Parathyroid adenoma (tissue), 2 donors: Measurements from ENCODE around the gene RGS5.

ENCODE experiments used
- H2AFZ ChIP-seq: fragments of 300-600 bp; sonication (generic); one replicate; pipeline ENCODE4 v1.7.0; 2017; ENCODE audit warnings: antibody characterized with exemption, mild to moderate bottlenecking
- H3K27ac ChIP-seq: fragments of 300-600 bp; sonication (generic); one replicate; pipeline ENCODE4 v1.7.0; 2017
- H3K27me3 ChIP-seq: fragments of 300-600 bp; sonication (generic); one replicate; pipeline ENCODE4 v1.7.0; 2017; ENCODE audit warnings: low read length; ENCODE audit not compliant: control insufficient read depth, insufficient read depth
- H3K36me3 ChIP-seq: fragments of 300-600 bp; sonication (generic); one replicate; pipeline ENCODE4 v1.7.0; 2017; ENCODE audit warnings: low read length; ENCODE audit not compliant: control insufficient read depth, insufficient read depth
- H3K4me1 ChIP-seq: fragments of 300-600 bp; sonication (generic); one replicate; pipeline ENCODE4 v1.7.0; 2017; ENCODE audit warnings: control low read depth
- H3K4me2 ChIP-seq: fragments of 300-600 bp; sonication (generic); one replicate; pipeline ENCODE4 v1.7.0; 2017; ENCODE audit warnings: low read length
- H3K4me3 ChIP-seq: fragments of 300-600 bp; sonication (generic); one replicate; pipeline ENCODE4 v1.7.0; 2017; ENCODE audit warnings: low read depth, low read length
- H3K79me2 ChIP-seq: fragments of 300-600 bp; sonication (generic); one replicate; pipeline ENCODE4 v1.7.0; 2017; ENCODE audit warnings: control low read depth
- H3K9ac ChIP-seq: fragments of 300-600 bp; sonication (generic); one replicate; pipeline ENCODE4 v1.7.0; 2017; ENCODE audit warnings: mild to moderate bottlenecking
- H3K9me3 ChIP-seq: fragments of 300-600 bp; sonication (generic); one replicate; pipeline ENCODE4 v1.7.0; 2017; ENCODE audit warnings: low read length; ENCODE audit not compliant: control insufficient read depth
- CTCF ChIP-seq: fragments of 300-600 bp; sonication (generic); IDR thresholded peaks from one replicate; pipeline ENCODE4 v1.7.0; 2017; ENCODE audit warnings: antibody characterized with exemption, mild to moderate bottlenecking
- donor health status: primary hyperparathyroidism.

The RGS5 gene

GRCh38 chr1:163120372-163120771, 82.3 kb downstream of the RGS5 start:
- Histone ChIP-seq H3K4me3 (no peak overlapping the region), H3K27ac (no peak overlapping the region), H3K4me1 (no peaks in the 10 kb centered on the region), H3K27me3 (no peaks in the 10 kb centered on the region), H3K9me3 (no peaks in the 10 kb centered on the region), H2AFZ (no peak overlapping the region), H3K4me2 (no peak overlapping the region), H3K79me2 (no peaks in the 10 kb centered on the region), H3K36me3 (no peaks in the 10 kb centered on the region), H3K9ac (no peak overlapping the region)
- no peak for TF ChIP-seq CTCF

GRCh38 chr1:163119707-163120106, 83.0 kb downstream of the RGS5 start:
- Histone ChIP-seq H3K79me2 (no peaks in the 10 kb centered on the region), H3K27me3 (no peaks in the 10 kb centered on the region), H3K4me2 (no peak overlapping the region), H3K9me3 (no peaks in the 10 kb centered on the region), H3K4me3 (no peak overlapping the region), H3K36me3 (no peaks in the 10 kb centered on the region), H3K4me1 (no peaks in the 10 kb centered on the region), H3K9ac (no peak overlapping the region), H3K27ac (no peak overlapping the region), H2AFZ (no peak overlapping the region)
- no peak for TF ChIP-seq CTCF

GRCh38 chr1:163115887-163116286, 86.8 kb downstream of the RGS5 start:
- Histone ChIP-seq H3K27me3 (no peaks in the 10 kb centered on the region), H2AFZ (no peak overlapping the region), H3K36me3 (no peaks in the 10 kb centered on the region), H3K4me1 (no peaks in the 10 kb centered on the region), H3K79me2 (no peaks in the 10 kb centered on the region), H3K9ac (no peak overlapping the region), H3K4me3 (no peak overlapping the region), H3K4me2 (no peak overlapping the region), H3K27ac (no peak overlapping the region), H3K9me3 (no peaks in the 10 kb centered on the region)
- no peak for TF ChIP-seq CTCF

GRCh38 chr1:163107655-163108054, 95.1 kb downstream of the RGS5 start:
- no peak for TF ChIP-seq CTCF
- no peaks in the 10 kb centered on the region for H3K9me3 ChIP-seq
- H3K4me1 ChIP-seq = no peaks in the 10 kb centered on the region
- no peaks in the 10 kb centered on the region for H3K36me3 ChIP-seq
- H2AFZ ChIP-seq = no peak overlapping the region
- no peak overlapping the region for H3K4me3 ChIP-seq
- H3K27ac ChIP-seq = no peak overlapping the region
- no peaks in the 10 kb centered on the region for H3K27me3 ChIP-seq
- no peak overlapping the region for H3K9ac ChIP-seq
- no peaks in the 10 kb centered on the region for H3K79me2 ChIP-seq
- no peak overlapping the region for H3K4me2 ChIP-seq

GRCh38 chr1:163106364-163106987, 96.2 kb downstream of the RGS5 start:
- no peaks in the 10 kb centered on the region for H3K79me2 ChIP-seq
- H3K9ac ChIP-seq = no peak overlapping the region
- TF ChIP-seq CTCF = no peak
- H3K9me3 ChIP-seq = no peaks in the 10 kb centered on the region
- H3K27ac ChIP-seq = no peak overlapping the region
- H3K27me3 ChIP-seq = no peaks in the 10 kb centered on the region
- no peak overlapping the region for H3K4me2 ChIP-seq
- no peaks in the 10 kb centered on the region for H3K36me3 ChIP-seq
- no peaks in the 10 kb centered on the region for H3K4me1 ChIP-seq
- H2AFZ ChIP-seq = no peak overlapping the region
- H3K4me3 ChIP-seq = no peak overlapping the region
